GM19035 (cell line): ENCODE results near the gene WDFY2.
"Not testable (repeated sequence)": the region's sequence is repeated elsewhere in the genome, so short reads cannot be mapped to it uniquely, and the experiment has no call there.

Experiments used
- ATAC-seq: cut with Tn5 transposase; IDR thresholded peaks from one replicate; pipeline ENCODE4 v1.9.1; 2021; ENCODE audit not compliant: unreplicated experiment

The WDFY2 gene, protein sequence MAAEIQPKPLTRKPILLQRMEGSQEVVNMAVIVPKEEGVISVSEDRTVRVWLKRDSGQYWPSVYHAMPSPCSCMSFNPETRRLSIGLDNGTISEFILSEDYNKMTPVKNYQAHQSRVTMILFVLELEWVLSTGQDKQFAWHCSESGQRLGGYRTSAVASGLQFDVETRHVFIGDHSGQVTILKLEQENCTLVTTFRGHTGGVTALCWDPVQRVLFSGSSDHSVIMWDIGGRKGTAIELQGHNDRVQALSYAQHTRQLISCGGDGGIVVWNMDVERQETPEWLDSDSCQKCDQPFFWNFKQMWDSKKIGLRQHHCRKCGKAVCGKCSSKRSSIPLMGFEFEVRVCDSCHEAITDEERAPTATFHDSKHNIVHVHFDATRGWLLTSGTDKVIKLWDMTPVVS

DNA sequence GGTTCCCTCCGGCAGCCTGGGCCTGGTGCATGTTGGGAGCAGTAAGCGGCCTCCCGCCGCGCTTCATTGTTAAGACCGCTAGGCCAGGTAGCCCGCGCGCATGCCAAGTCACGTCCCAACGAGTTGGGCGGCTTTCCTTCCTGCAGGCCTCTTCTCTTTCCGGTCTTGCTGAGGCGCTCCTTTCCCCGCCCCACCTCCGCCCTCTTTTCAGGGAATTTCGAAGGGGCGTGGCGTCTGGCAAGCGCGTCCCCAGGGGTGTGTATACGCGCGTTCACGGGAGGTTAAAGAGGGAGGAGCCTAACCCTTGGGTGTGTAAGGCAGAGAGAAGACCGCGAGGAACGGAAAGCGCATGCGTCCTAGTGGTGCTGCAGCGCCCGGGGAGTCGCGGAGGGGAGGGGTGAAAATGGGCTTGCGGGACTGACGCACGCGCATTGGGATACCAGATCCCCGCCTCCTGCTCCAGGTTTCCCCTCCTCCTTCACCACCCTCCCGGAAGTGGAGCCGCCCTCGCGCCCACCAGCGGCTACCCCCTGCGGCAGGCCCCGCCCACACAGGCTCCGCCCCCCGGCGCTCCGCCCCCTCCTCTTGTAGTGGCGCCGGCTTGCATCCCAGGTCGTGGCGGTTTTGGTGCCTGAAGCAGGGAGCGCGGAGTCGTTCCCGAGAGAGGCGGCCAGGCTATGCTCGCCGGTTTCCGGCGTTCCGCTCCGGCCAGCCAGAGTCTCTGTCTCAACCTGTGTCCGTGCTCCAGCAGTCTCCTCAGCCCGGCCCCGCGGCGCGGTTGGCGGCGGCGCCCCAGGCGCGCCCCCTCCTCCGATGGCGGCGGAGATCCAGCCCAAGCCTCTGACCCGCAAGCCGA, at the start of gene WDFY2:
WDFY2 (plus strand) TSS at position 588 of the 856 bp plus-strand sequence; CDS start at position 814, 226 bp downstream.
- peak; percentile 81 for ATAC-seq

DNA sequence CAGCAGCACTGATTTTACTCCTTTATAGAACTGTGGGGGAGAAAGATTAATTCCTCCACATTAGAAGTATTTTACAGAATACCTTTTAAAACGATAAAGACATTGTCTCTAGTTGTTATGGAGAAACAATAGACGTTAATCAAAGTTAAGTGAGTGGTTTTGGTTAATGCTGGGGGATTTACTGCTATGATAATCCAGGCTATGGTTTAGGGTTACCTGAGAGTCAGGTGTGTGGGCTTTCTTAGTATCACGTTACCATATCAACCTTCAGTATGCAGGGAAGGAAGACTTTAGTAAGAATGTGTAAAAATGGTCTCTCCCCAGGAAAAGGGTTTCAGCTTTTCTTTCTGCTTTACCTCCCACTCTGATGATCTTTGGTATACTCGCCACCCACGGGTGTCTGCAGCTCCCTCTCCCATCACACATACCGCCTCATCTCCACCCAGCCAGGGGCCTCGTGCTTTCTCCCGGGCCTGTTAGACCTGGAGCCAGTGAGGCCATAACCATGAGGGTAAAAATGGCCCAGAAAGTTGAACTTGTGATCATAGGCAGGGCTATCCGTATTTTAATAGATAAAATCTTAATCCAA, 45.6 kb upstream of the WDFY2 start:
- ATAC-seq = no peak

DNA sequence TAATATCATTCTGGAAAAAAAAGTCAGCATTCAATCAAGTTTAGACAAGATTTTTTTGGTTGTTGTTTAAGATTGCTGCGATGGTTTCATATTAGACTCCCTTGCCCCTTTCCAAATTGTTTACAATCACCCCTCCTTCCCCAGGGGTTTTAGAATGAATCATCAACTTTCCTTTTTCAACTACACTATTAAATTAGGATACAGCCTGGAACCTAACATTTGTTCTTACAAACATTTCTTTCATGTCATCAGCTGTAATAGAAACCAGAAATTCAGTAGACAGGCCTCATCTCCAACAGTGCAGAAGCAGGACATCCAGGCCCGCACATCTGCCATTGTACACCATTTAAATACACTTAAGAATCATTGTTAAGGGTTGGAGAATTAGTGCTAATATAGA, 44.4 kb upstream of the WDFY2 start:
- ATAC-seq = no peak

DNA sequence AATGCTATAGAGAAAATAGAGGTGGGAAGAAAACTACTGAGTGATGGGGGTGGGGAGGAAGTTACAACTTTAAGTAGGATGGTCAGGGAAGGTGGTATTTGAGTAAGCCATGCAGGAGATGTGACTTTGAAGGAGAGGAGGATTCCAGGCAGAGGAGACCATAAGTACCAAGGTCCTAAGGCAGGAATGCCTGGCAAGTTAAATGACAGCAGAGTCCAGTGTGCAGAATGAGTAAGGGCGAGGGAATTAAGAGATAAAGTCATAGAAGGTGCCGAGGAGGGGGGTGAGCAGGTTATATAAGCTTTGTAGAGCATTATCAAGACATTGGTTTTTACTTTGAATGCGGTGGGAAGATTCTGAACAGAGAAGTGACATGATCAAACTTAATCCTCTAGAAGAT, 43.2 kb upstream of the WDFY2 start:
- ATAC-seq = no peak

DNA sequence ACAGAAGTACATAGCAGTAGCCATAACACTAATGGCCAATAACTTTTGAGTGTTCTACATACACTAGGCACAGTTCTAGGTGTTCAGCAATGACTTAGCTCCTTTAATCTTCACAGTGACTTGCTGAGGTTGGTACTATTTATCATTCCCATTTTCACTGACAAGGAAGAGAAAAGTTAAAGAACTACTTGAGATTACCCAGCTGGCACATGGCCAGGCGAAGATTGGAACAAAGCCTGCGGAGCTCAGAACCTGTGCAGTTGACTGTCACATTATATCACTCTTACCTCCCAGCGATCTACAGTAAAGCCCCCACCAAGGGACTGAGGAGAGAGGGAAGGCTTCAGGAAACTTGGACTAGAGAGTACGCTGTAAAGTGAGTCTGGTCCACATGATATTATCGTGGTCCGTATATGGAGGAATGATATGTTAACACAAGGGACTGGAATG, 42.4 kb upstream of the WDFY2 start:
- ATAC-seq = no peak

DNA sequence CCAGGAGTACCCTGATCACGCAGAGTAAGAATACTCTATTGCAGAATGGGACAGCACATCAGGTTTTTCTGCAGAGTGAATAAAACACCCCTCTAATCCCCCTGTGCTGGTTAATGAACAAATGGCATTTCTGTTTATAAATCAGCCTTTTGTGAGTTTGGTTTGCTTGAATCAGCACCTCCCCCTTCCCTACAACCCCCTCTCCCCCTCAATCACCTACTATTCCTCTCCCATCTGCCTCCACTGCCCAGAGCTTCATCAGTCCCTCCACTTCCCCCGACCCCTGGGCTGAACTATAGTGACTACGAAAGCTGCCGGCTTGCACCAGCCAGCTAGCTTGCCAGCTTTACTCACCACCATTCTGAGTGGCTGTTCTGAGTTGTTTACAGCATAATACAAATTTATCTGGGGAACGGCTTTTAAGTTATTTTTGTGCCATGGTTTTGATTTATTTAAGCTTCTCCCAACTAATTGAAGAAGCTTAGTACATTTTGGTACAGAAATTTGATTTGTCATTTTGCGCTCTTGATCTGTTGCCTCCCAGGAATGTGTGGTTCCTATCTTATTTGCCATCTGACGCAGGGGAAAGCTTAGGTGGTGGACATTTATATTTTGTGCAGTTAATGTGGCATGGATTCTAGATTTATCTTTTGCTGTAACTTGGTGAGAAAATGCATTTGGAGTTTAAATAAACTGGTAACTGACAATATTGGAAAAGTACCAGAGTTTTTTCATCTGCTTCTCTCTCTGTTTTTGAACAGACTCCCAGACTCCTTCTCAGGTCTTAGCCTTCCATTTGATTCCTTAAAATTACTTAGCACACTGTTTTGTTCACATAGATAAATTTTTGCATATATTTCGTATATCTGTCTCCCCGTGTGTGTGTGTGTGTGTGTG, 41.7 kb upstream of the WDFY2 start:
- ATAC-seq = no peak

DNA sequence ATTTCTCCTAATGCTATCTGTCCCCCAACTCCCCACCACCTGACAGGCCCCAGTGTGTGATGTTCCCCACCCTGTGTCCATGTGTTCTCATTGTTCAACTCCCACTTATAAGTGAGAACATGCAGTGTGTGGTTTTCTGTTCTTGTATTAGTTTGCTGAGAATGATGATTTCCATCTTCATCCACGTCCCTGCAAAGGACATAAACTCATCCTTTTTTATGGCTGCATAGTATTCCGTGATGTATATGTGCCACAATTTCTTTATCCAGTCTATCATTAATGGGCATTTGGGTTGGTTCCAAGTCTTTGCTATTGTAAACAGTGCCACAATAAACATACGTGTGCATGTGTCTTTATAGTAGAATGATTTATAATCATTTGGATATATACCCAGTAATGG, 38.8 kb upstream of the WDFY2 start:
- not testable (repeated sequence) for ATAC-seq

DNA sequence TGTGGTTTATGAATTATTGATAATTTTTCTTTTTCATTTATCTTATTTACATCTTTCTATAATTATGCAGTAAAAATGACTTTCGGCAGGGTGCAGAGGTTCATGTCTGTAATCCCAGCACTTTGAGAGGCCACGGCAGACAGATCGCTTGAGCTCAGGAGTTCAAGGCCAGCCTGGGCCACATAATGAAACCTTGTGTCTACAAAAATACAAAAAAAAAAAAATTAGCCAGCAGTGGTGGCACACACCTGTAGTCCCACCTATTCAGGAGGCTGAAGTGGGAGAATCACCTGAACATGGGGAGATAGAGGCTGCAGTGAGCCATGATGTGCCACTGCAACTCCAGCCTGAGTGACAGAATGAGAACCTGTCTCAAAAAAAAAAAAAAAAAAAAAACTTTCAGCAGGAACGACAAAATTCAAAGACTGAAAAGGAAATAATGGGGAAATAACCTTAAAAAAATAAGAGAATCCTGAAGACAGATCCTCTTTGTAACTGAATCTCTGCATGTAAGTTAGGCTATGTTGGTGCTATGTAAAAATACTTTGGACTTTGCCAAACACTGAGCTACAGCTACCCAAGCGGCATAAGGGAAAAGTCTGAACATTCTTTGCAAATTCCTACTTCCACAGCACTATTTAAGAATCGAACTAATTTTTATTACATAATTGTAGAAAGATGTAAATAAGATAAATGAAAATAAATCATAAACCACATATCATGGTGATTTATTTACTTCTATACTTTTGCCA, 36.7 kb upstream of the WDFY2 start:
- no peak for ATAC-seq

DNA sequence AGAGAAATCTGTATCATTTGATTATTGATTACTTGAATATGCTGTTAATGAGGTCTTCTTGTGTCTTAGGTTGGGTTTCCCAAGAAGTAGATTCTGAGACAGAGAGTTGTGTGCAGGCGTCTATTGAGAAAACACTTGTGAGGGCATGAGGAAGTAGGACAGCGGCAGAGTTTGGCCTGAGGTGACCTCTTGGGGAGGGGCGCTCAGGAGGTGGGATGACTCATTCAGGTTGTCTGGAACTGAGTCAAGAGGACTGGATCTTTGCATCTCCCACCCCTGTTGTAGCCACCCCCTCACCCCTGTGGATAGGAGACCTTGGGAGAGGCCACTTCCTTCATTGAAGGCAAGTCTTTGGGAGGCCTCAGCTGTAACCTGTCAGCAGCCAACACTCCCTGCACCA, 35.2 kb upstream of the WDFY2 start:
- ATAC-seq = no peak

DNA sequence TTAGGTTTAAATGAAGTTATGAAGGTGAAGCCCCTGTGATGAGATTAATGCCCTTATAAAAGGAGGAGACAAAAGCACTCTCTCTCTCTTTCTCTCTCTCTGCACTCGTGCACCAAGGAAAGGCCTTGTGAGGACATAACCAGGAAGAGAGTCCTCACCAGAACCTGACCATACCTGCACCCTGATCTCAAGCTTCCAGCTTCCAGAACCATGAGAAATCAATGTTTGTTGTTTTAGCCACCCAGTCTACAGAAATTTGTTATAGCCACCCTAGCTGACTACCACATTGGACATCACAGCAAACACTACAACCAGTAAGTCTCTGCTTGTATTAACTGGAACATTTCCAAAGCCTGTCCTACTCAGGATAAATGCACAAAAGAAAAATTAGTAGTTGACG, 34.7 kb upstream of the WDFY2 start:
- no peak for ATAC-seq

DNA sequence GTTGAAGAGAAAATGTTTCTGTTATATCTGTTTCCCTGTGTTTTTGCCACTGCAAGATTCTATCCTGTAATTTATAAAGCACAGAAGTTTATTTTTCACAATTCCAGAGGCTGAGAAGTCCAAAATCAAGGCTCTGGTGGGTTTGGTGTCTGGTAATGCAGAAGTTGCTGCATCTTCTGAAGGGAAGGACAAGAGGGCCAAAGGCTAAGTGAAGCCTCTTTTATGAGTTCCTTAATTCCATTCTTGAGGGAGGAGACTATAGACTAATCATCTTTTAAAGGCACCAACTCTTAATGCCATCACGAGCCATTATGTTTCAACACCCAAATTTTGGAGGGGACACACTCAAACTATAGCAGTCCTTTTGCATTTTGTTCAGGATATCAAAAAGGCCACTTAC, 34.1 kb upstream of the WDFY2 start:
- no peak for ATAC-seq

DNA sequence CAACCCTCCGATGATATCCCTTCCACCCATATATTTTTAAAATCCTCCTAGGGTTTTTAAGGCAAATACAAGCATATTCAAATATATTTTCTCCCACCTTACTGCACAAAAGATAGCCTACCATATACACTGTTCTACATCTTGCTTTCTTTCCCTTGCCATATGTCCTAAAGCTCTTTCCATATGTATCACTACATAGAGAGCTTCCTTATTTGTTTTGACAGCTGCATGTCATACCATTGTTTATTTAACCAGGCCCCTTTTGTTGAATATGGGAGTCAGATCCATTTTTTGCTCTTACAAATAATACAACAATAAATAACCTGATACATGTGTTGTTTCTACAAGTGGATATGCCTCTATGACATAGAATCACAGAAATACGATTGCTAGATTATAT, 32.8 kb upstream of the WDFY2 start:
- ATAC-seq = no peak

DNA sequence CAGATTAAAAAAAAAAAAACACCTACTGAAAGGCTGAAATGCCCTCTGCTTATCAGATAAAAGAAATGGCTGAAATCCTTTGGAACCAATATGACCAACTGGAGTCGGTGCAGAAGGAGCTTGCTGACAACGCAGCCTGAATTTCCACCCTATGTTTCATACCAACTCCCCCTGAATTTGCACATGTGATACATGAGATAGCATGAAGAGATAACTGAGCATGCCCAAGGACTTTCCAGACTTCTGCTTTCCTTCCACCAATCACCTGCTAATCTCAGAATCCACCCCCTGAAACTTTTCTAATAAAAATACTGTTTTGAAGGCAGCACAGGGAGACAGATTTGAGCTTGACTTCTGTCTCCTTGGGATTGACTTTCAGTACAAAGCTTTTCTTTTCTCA, 32.2 kb upstream of the WDFY2 start:
- no peak for ATAC-seq

DNA sequence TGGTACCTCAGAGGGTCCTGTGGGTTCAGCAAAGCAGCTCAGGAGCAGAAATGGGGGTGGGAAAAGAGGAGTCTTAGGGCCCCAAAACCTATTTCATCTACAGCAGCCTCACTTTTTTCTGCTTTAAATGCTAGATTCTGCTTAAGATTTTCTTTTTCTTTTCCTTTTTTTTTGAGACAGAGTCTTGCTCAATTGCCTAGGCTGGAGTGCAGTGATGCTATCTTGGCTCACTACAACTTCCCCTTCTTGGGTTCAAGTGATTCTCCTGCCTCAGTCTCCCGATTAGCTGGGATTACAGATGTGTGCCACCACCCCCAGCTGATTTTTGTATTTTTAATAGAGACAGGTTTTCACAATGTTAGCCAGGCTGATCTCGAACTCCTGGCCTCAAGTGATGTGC, 30.7 kb upstream of the WDFY2 start:
- ATAC-seq = no peak

DNA sequence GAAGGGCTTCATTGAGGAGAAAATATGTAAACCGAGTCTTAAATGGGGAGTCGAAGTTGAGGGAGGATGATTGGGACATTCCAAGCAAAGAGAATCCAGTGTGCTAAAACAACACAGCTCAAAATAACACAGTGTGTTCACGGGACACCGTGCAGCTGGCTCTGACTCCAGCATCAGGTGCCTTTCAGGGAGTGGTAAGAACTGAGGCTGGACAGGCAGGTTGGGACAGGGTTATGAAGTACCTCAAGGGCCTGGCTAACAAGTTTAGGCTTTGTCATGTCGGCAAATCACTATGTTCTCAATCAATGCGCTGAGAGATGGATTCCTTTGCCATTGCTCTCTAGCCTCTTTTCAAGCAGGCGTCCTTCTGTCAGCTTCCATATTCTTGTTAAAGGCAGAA, 27.5 kb upstream of the WDFY2 start:
- ATAC-seq = no peak

DNA sequence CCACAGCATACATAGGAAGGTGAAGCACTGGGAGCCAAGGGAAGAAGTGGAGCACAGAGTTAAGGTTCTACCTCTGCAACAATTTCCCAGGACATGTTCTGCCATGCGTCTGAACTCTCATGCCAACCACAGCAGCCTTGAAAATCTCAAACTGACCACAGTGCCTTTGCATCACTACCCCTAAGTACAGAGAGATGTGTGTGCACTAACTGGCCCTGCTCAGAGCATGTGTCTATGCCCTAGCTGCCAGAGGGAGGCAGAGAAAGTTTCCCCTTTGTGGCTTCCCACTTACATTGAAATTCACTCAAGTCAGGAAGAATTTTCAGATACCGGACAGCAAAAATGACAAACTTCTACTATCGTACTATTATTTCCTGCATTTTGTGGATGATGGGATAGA, 26.8 kb upstream of the WDFY2 start:
- ATAC-seq = no peak

DNA sequence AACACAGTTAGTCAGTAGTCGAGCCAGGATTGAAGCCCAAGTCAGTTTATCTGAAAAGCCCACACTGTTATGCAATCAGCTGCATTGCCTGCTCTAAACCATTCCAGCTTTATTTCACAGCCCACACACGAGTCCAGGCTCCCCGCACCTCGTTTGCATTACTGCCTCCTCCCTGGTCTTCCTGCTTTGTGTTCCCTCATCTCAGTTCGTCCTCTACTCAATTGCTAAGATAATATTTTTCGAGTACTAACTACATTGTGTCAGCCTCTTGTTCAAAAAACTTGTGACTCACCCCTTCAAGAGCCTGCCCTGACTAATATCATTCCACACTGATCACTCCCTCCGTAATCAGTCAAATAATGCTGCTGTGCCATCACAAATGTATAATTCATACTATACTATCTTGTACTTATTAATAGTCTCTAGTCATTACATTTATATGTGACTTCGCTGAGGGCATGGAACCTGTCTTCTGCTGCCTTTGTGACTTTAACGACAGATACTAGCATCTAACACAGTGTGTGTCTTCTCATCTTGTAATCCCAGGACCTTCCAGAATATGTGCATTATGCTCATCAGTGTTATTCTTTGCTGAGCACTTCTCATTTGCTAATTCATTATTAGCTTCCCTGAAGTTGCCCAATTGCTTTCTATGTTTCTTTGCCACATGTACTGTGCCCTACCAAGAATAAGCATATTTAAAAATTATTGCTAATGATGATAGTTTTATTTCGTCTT, 26.2 kb upstream of the WDFY2 start:
- no peak for ATAC-seq

DNA sequence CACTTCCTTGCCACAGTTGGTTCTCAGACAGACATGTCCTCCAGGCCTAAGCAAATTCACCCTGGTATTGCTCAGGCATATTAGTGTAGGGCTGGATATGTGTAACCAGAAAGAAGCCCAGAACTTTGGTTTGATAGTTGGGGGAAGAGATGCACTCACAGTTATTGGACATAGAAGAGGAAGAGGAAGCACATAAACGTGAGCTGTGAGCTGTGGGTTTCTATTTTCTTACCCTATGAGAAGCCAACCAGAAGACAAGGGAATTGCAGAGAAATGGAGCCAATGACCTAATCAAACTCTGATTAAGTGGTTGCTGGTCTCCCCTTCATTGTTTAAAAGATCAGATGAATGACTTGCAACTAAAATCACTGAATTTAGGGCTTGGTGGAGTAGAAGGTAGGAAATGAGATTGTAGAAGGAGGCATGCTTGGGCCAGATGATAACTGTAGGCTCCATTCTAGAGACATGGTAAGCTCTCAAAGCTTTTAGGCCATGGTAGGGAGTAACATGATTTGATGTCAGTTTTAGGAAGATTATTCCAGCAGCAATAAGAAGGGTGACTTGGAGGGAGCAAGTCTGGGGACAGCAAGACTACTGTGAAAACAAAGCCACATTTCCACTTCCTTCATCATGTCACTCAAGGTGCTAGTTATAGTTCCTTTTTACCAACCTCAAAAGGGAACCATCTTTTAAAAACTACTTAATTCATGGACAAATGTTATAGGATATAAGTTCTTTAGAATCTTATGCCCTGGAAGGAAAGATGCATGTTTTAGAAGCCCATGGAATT, 24.1 kb upstream of the WDFY2 start:
- ATAC-seq = no peak
